ENCODE measurements around the gene TMEM100. TPM values are rescaled to one million over a fixed set of nuclear protein-coding genes. Genes with fewer than 3 reads are reported as not detected.

TMEM100 gene
- total and polyA plus RNA-seq, 2 donors (not counting 3 experiments of a cell fraction or from before 2014, with no cell fraction given), result not detected

DNA sequence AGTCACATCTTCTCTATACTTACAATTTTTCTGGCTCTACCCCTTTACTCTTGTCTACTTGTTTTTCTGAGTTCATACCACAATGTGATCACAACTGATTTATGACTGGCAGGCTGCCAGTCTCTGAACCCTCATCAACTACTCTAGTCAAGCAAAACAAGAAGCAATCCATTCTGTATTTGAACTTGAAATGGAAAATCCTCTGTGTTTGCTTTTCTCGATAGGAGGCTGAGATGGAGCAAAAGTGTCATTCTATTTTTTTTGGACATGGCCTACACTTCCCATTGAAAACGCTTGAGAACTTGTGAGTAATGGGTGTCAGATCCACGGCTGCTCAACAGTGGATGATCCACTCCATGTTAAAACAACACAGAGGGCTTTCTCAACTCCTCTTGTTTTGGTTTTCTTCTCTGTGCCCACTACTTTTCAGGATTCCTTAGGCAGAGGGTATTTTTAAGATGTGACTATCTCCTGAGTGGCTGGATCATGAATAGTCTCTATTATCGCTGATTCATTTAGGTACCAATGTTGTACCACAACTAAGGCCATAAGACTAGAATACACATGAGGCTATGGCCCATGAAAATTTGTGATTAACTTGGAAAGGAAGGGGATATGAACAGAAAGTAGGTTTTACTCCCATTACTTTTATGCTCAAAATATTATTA lies 11.7 kb downstream of the TMEM100 start:
- DNase-seq (ENCODE audit: low read depth, low spot score) (peak; percentile 80), FAIRE-seq (no peak)
- H3K9ac ChIP-seq (replicated peaks; ENCODE audit: extremely low read depth, insufficient read depth, low read length), result no peak overlapping the region
- dilution Hi-C loops (cut with MboI; ENCODE audit: extremely low pct_ligation_motif_present, low sequenced_read_pairs) (no loop called here), intact Hi-C loops (cut with micrococcal nuclease) (no loop called here)
- no peaks in the 10 kb centered on the region for H3K79me2 ChIP-seq (ENCODE audit: control insufficient read depth, insufficient read depth, low read length)
- H3K27ac ChIP-seq (ENCODE audit: insufficient read depth, low read depth, low read length), result no peak overlapping the region
- H3K4me1 ChIP-seq (ENCODE audit: control insufficient read depth, extremely low read depth, insufficient read depth, low read length), result no peaks in the 10 kb centered on the region
- no peaks in the 10 kb centered on the region for H4K20me1 ChIP-seq (replicated peaks; ENCODE audit: control insufficient read depth, extremely low read depth, insufficient read depth, low read length)
- no peak overlapping the region for H3K4me3 ChIP-seq (replicated peaks in 1 of 3; ENCODE audit: insufficient read depth in 1 of 3, low read depth in 1 of 3, low read length in 3 of 3)
- ChIA-PET POLR2A (no interaction called here), CTCF (no interaction called here)
- H3K27me3 ChIP-seq (ENCODE audit: control insufficient read depth in 2 of 2, insufficient read depth in 2 of 2, low read length in 2 of 2), result no peaks in the 10 kb centered on the region
- TF ChIP-seq POLR2A (IDR thresholded peaks at IDR 0.05; ENCODE audit: low read depth, low read length) (no peak), POLR2AphosphoS5 (IDR thresholded peaks at IDR 0.05; ENCODE audit: insufficient read depth, low read depth, low read length) (no peak), FOS (IDR thresholded peaks at IDR 0.05; ENCODE audit: borderline replicate concordance, insufficient read depth, low read length) (no peak), GATA2 (IDR thresholded peaks at IDR 0.05; ENCODE audit: insufficient read depth, insufficient read length, low read depth, low read length) (no peak), EZH2 (IDR thresholded peaks at IDR 0.05; ENCODE audit: borderline replicate concordance, low read depth, low read length, severe bottlenecking) (no peak), MYC (IDR thresholded peaks at IDR 0.05; ENCODE audit: low read depth, low read length) (no peak), JUN (IDR thresholded peaks at IDR 0.05; ENCODE audit: borderline replicate concordance, insufficient read depth, insufficient read length, low read depth) (no peak)
- TF ChIP-seq, protein P1, sequence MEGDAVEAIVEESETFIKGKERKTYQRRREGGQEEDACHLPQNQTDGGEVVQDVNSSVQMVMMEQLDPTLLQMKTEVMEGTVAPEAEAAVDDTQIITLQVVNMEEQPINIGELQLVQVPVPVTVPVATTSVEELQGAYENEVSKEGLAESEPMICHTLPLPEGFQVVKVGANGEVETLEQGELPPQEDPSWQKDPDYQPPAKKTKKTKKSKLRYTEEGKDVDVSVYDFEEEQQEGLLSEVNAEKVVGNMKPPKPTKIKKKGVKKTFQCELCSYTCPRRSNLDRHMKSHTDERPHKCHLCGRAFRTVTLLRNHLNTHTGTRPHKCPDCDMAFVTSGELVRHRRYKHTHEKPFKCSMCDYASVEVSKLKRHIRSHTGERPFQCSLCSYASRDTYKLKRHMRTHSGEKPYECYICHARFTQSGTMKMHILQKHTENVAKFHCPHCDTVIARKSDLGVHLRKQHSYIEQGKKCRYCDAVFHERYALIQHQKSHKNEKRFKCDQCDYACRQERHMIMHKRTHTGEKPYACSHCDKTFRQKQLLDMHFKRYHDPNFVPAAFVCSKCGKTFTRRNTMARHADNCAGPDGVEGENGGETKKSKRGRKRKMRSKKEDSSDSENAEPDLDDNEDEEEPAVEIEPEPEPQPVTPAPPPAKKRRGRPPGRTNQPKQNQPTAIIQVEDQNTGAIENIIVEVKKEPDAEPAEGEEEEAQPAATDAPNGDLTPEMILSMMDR (IDR thresholded peaks at IDR 0.05; ENCODE audit: extremely low read depth in 1 of 2, insufficient read depth in 1 of 2, low read depth in 1 of 2, low read length in 2 of 2), result no peak
- TF ChIP-seq, protein P2, sequence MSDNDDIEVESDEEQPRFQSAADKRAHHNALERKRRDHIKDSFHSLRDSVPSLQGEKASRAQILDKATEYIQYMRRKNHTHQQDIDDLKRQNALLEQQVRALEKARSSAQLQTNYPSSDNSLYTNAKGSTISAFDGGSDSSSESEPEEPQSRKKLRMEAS (IDR thresholded peaks at IDR 0.05; ENCODE audit: insufficient read depth, insufficient read length), result no peak
- no peaks in the 10 kb centered on the region for H3K36me3 ChIP-seq (ENCODE audit: control insufficient read depth in 2 of 2, extremely low read depth in 1 of 2, insufficient read depth in 2 of 2, low read length in 2 of 2)
- H3K9me1 ChIP-seq (replicated peaks; ENCODE audit: control insufficient read depth, extremely low read depth, insufficient read depth, low read length), result no peaks in the 10 kb centered on the region
- BruUV-seq (replicated peaks), result no TSS peak
- no peaks in the 10 kb centered on the region for H3K9me3 ChIP-seq (replicated peaks; ENCODE audit: control insufficient read depth, insufficient read depth, low read length)
- H3K4me2 ChIP-seq (ENCODE audit: insufficient read depth, low read length), result no peak overlapping the region
- no peak overlapping the region for H2AFZ ChIP-seq (ENCODE audit: low read depth, low read length)

Data from endothelial cell of umbilical vein (primary cell).